Nephron (organoid): ENCODE results near the gene CALN1.

Experiments
- H3K27ac Mint-ChIP-seq, 3 experiments: 2 replicates each; pipeline ENCODE4 v1.8.0; 2020; ENCODE audit warnings: mixed read lengths in 3 of 3, mild to moderate bottlenecking in 2 of 3, moderate library complexity in 1 of 3
- H3K27me3 Mint-ChIP-seq: 2 replicates; pipeline ENCODE4 v1.8.0; 2021; ENCODE audit warnings: low read depth, mild to moderate bottlenecking, moderate library complexity, mixed read lengths
- H3K36me3 Mint-ChIP-seq: 2 replicates; pipeline ENCODE4 v1.8.0; 2020; ENCODE audit warnings: low read depth, mixed read lengths
- H3K4me1 Mint-ChIP-seq: 2 replicates; pipeline ENCODE4 v1.8.0; 2020; ENCODE audit warnings: mixed read lengths
- H3K4me3 Mint-ChIP-seq, 3 experiments: 2 replicates each; pipeline ENCODE4 v1.8.0; 2020; ENCODE audit warnings: mild to moderate bottlenecking in 3 of 3, mixed read lengths in 3 of 3, moderate library complexity in 2 of 3
- H3K9me3 Mint-ChIP-seq: 2 replicates; pipeline ENCODE4 v1.8.0; 2020; ENCODE audit warnings: mixed read lengths
- CTCF ChIP-seq, 3 experiments: fragments of 200-600 bp; sonication (generic); IDR thresholded peaks; one replicate each; pipeline ENCODE4 v1.5.0; 2021; ENCODE audit warnings: antibody characterized with exemption in 3 of 3; ENCODE audit not compliant: unreplicated experiment in 3 of 3

The CALN1 gene

GRCh38 chr7:72268796-72269195, 143.3 kb downstream of the CALN1 start:
- Mint-ChIP-seq H3K4me1 (peaks cover 14% of the 10 kb centered on the region), H3K9me3 (peaks cover 18% of the 10 kb centered on the region), H3K27ac (no peak overlapping the region), H3K27me3 (no peaks in the 10 kb centered on the region), H3K4me3 (no peak overlapping the region), H3K36me3 (no peaks in the 10 kb centered on the region)
- TF ChIP-seq CTCF (IDR thresholded peaks at IDR 0.05; ENCODE audit: unreplicated experiment in 3 of 3): no peak

GRCh38 chr7:72268090-72268489, 144.0 kb downstream of the CALN1 start:
- no peaks in the 10 kb centered on the region for H3K36me3 Mint-ChIP-seq
- no peak for TF ChIP-seq CTCF (IDR thresholded peaks at IDR 0.05; ENCODE audit: unreplicated experiment in 3 of 3)
- H3K4me1 Mint-ChIP-seq: peaks cover 14% of the 10 kb centered on the region
- H3K4me3 Mint-ChIP-seq: no peak overlapping the region
- no peaks in the 10 kb centered on the region for H3K27me3 Mint-ChIP-seq
- H3K9me3 Mint-ChIP-seq: peaks cover 18% of the 10 kb centered on the region
- H3K27ac Mint-ChIP-seq: no peak overlapping the region

- Mint-ChIP-seq H3K4me3 (no peak overlapping the region), H3K4me1 (peaks cover 14% of the 10 kb centered on the region), H3K27ac (no peak overlapping the region), H3K27me3 (no peaks in the 10 kb centered on the region), H3K36me3 (no peaks in the 10 kb centered on the region), H3K9me3 (peaks cover 18% of the 10 kb centered on the region)
- no peak for TF ChIP-seq CTCF (IDR thresholded peaks at IDR 0.05; ENCODE audit: unreplicated experiment in 3 of 3)
Observed at GRCh38 chr7:72267291-72267800, 144.8 kb downstream of the CALN1 start.

GRCh38 chr7:72266771-72267170, 145.4 kb downstream of the CALN1 start:
- no peak overlapping the region for H3K4me3 Mint-ChIP-seq

GRCh38 chr7:72265071-72265904, 146.8 kb downstream of the CALN1 start:
- no peaks in the 10 kb centered on the region for H3K36me3 Mint-ChIP-seq
- H3K4me1 Mint-ChIP-seq: peaks cover 14% of the 10 kb centered on the region
- no peaks in the 10 kb centered on the region for H3K27me3 Mint-ChIP-seq
- no peak overlapping the region for H3K4me3 Mint-ChIP-seq
- peaks cover 12% of the 10 kb centered on the region for H3K9me3 Mint-ChIP-seq
- H3K27ac Mint-ChIP-seq: no peak overlapping the region
- TF ChIP-seq CTCF (IDR thresholded peaks at IDR 0.05; ENCODE audit: unreplicated experiment in 3 of 3): no peak

More at GRCh38 chr7:72266771-72267170, 145.4 kb downstream of the CALN1 start:
- H3K27ac Mint-ChIP-seq: peak overlapping the region in 1 of 3 experiments; percentile 40
- no peaks in the 10 kb centered on the region for H3K27me3 Mint-ChIP-seq
- H3K9me3 Mint-ChIP-seq: peaks cover 18% of the 10 kb centered on the region
- no peak for TF ChIP-seq CTCF (IDR thresholded peaks at IDR 0.05; ENCODE audit: unreplicated experiment in 3 of 3)
- peaks cover 14% of the 10 kb centered on the region for H3K4me1 Mint-ChIP-seq
- H3K36me3 Mint-ChIP-seq: no peaks in the 10 kb centered on the region

- no peaks in the 10 kb centered on the region for H3K36me3 Mint-ChIP-seq
- no peaks in the 10 kb centered on the region for H3K4me1 Mint-ChIP-seq
- TF ChIP-seq CTCF (IDR thresholded peaks at IDR 0.05; ENCODE audit: unreplicated experiment in 3 of 3): no peak
- no peak overlapping the region for H3K27ac Mint-ChIP-seq
- H3K27me3 Mint-ChIP-seq: no peaks in the 10 kb centered on the region
- peaks cover 9% of the 10 kb centered on the region for H3K9me3 Mint-ChIP-seq
- H3K4me3 Mint-ChIP-seq: no peak overlapping the region
Observed at GRCh38 chr7:72260406-72260805, 151.7 kb downstream of the CALN1 start.
